LNCaP clone FGC (cell line): ENCODE measurements around the gene UNC13D.
"Not testable (repeated sequence)": the region's sequence is repeated elsewhere in the genome, so short reads cannot be mapped to it uniquely, and the experiment has no call there.

Experiments
- DNase-seq: peaks from one replicate; pipeline ENCODE4 v3.0.0-alpha.2; 2011; ENCODE audit warnings: low read depth
- H3K4me3 ChIP-seq: 2 replicates; pipeline ENCODE4 v1.5.1; 2011; ENCODE audit warnings: mild to moderate bottlenecking, low read depth, low read length, control low read depth
- CTCF ChIP-seq: IDR thresholded peaks from 2 replicates; pipeline ENCODE4 v1.5.1; 2012; ENCODE audit warnings: mild to moderate bottlenecking; ENCODE audit not compliant: control insufficient read depth, insufficient read depth; ENCODE audit errors: extremely low read depth

UNC13D gene

GRCh38 chr17:75861927-75862317 lies 17.7 kb upstream of the UNC13D start:
- DNase-seq, result no peak
- no peak for TF ChIP-seq CTCF
- no peak overlapping the region for H3K4me3 ChIP-seq

GRCh38 chr17:75859358-75859757 lies 15.2 kb upstream of the UNC13D start:
- DNase-seq, H3K4me3 ChIP-seq: not testable (repeated sequence)

GRCh38 chr17:75856062-75856756 lies 12.0 kb upstream of the UNC13D start:
- TF ChIP-seq CTCF, result peak; percentile 31; the same call in 1 of the 2 replicates
- no peak for DNase-seq

GRCh38 chr17:75855310-75856061 lies 11.3 kb upstream of the UNC13D start, which contains the start of gene WBP2:
Gene WBP2, minus strand, starts transcription at chr17:75855335. Its CDS starts 38 bp downstream, at chr17:75855297.
- no peak; the same call in 1 of the 2 replicates for TF ChIP-seq CTCF
- H3K4me3 ChIP-seq, result peak within 1 kb of the TSS; percentile 97
- DNase-seq, result peak; percentile 100

More at GRCh38 chr17:75856062-75856756, 12.0 kb upstream of the UNC13D start:
- H3K4me3 ChIP-seq, result peak overlapping the region; percentile 97

- DNase-seq, result no peak
- no peak for TF ChIP-seq CTCF
Observed at GRCh38 chr17:75854881-75855309, 10.7 kb upstream of the UNC13D start.

GRCh38 chr17:75854101-75854748 lies 10.0 kb upstream of the UNC13D start:
- no peak for DNase-seq
- TF ChIP-seq CTCF, result no peak
- peak overlapping the region; percentile 97 for H3K4me3 ChIP-seq

More at GRCh38 chr17:75854881-75855309, 10.7 kb upstream of the UNC13D start:
- H3K4me3 ChIP-seq, result peak overlapping the region; percentile 97

GRCh38 chr17:75853433-75853832 lies 9.2 kb upstream of the UNC13D start:
- TF ChIP-seq CTCF, result no peak
- no peak overlapping the region for H3K4me3 ChIP-seq
- no peak for DNase-seq

- not testable (repeated sequence) for H3K4me3 ChIP-seq, DNase-seq
Observed at GRCh38 chr17:75851693-75851991, 7.4 kb upstream of the UNC13D start.
